H1 (cell line): ENCODE data around the gene ANKIB1. TPM values are rescaled to one million over a fixed set of nuclear protein-coding genes. Genes with fewer than 3 reads are reported as not detected.

ENCODE experiments used
- CTCF ChIA-PET: fragments of 300-600 bp; sonication (Branson Sonifier 250); formaldehyde crosslinking; loops from one replicate; lab custom pipeline; 2021; ENCODE audit not compliant: partially characterized antibody; lab: Charles Lee
- POLR2A ChIA-PET: fragments of 300-600 bp; sonication (Branson Sonifier 250); formaldehyde crosslinking; loops from one replicate; lab custom pipeline; 2021; ENCODE audit warnings: inconsistent platforms; ENCODE audit not compliant: partially characterized antibody; lab: Charles Lee
- DNase-seq, 2 experiments: peaks; one replicate each; pipeline versions ENCODE4 v3.0.0 to v3.0.0-alpha.2; 2010 to 2022; ENCODE audit warnings: low spot score in 2 of 2, low read depth in 1 of 2, mixed read lengths in 1 of 2
- FAIRE-seq: peaks from 2 replicates; lab custom pipeline; 2011; peaks lifted over from hg19 to GRCh38; lab: Jason Lieb, UNC
- H2AFZ ChIP-seq: 2 replicates; pipeline ENCODE4 v1.8.1; 2012; ENCODE audit warnings: low read length, inconsistent platforms
- H2AK5ac ChIP-seq: 2 replicates; pipeline ENCODE4 v1.6.1; 2013; ENCODE audit warnings: low read depth, low read length
- H2BK120ac ChIP-seq: replicated peaks from 2 replicates; pipeline ENCODE3; 2013; ENCODE audit warnings: low read depth, low read length, inconsistent platforms
- H2BK12ac ChIP-seq: 2 replicates; pipeline ENCODE4 v1.6.1; 2013; ENCODE audit warnings: low read depth, low read length
- H2BK15ac ChIP-seq: 2 replicates; pipeline ENCODE4 v1.6.1; 2013; ENCODE audit warnings: low read length
- H2BK20ac ChIP-seq: 2 replicates; pipeline ENCODE4 v1.6.1; 2013; ENCODE audit warnings: low read length
- H2BK5ac ChIP-seq: 2 replicates; pipeline ENCODE4 v1.6.1; 2013; ENCODE audit warnings: low read depth, low read length
- H3K14ac ChIP-seq: 2 replicates; pipeline ENCODE4 v1.6.1; 2013; ENCODE audit warnings: inconsistent platforms; ENCODE audit not compliant: insufficient read length
- H3K18ac ChIP-seq: 2 replicates; pipeline ENCODE4 v1.6.1; 2013; ENCODE audit warnings: low read length; ENCODE audit errors: extremely low read depth
- H3K23ac ChIP-seq: 2 replicates; pipeline ENCODE4 v1.6.1; 2013; ENCODE audit warnings: inconsistent platforms; ENCODE audit not compliant: insufficient read length
- H3K23me2 ChIP-seq: 2 replicates; pipeline ENCODE4 v1.6.1; 2013; ENCODE audit warnings: low read depth, low read length
- H3K27ac ChIP-seq: 2 replicates; pipeline ENCODE4 v1.6.1; 2011; ENCODE audit warnings: low read depth, low read length, inconsistent platforms
- H3K27me3 ChIP-seq, 4 experiments: replicated peaks in 1 of 4; 1 replicate in 1 of 4; 2 replicates in 3 of 4; pipeline versions ENCODE4 v1.6.1 to v1.8.1; 2011 to 2013; ENCODE audit warnings: low read length in 3 of 4, mild to moderate bottlenecking in 3 of 4, inconsistent platforms in 2 of 4, mixed read lengths in 2 of 4, moderate library complexity in 1 of 4; ENCODE audit not compliant: control insufficient read depth in 3 of 4, insufficient read depth in 3 of 4; ENCODE audit errors: extremely low read depth in 1 of 4
- H3K36me3 ChIP-seq, 4 experiments: 2 replicates each; pipeline versions ENCODE4 v1.6.1 to v1.8.1; 2011 to 2013; ENCODE audit warnings: mild to moderate bottlenecking in 4 of 4, low read length in 3 of 4, moderate library complexity in 2 of 4, control low read depth in 1 of 4, inconsistent platforms in 1 of 4; ENCODE audit not compliant: insufficient read depth in 4 of 4, control insufficient read depth in 2 of 4
- H3K4ac ChIP-seq: replicated peaks from 2 replicates; pipeline ENCODE3; 2013; ENCODE audit warnings: low read length, low read depth, mixed read lengths, inconsistent platforms; ENCODE audit not compliant: insufficient read length
- H3K4me1 ChIP-seq, 4 experiments: replicated peaks in 1 of 4; 1 replicate in 1 of 4; 2 replicates in 3 of 4; pipeline versions ENCODE4 v1.6.1 to v1.8.1; 2011 to 2013; ENCODE audit warnings: low read length in 3 of 4, inconsistent platforms in 2 of 4, mixed read lengths in 1 of 4; ENCODE audit not compliant: insufficient read depth in 4 of 4, control insufficient read depth in 3 of 4
- H3K4me2 ChIP-seq, 2 experiments: 2 replicates each; pipeline versions ENCODE4 v1.6.1 to v1.8.1; 2011 to 2013; ENCODE audit warnings: low read depth in 2 of 2, low read length in 2 of 2, control low read depth in 1 of 2, inconsistent platforms in 1 of 2, mild to moderate bottlenecking in 1 of 2; ENCODE audit not compliant: insufficient read depth in 1 of 2
- H3K4me3 ChIP-seq, 4 experiments: fragments of 200-600, 300-600 bp in 1 of 4; sonication (generic), shearing (Covaris generic), sonication (Bioruptor Twin) in 1 of 4; 2 replicates each; pipeline versions ENCODE4 v1.5.1 to v1.8.1; 2011 to 2016; ENCODE audit warnings: low read length in 4 of 4, low read depth in 3 of 4, control low read depth in 2 of 4, inconsistent platforms in 2 of 4, mild to moderate bottlenecking in 2 of 4, mixed read lengths in 1 of 4, moderate library complexity in 1 of 4; ENCODE audit not compliant: insufficient read depth in 2 of 4; ENCODE audit errors: extremely low read depth in 1 of 4
- H3K56ac ChIP-seq: replicated peaks from 2 replicates; pipeline ENCODE3; 2013; ENCODE audit warnings: low read depth, mild to moderate bottlenecking, mixed read lengths, low read length, inconsistent platforms; ENCODE audit not compliant: insufficient read length
- H3K79me1 ChIP-seq: 2 replicates; pipeline ENCODE4 v1.6.1; 2013; ENCODE audit warnings: low read depth, low read length, control low read depth
- H3K79me2 ChIP-seq, 2 experiments: 2 replicates each; pipeline versions ENCODE4 v1.6.1 to v1.8.1; 2012 to 2013; ENCODE audit warnings: low read length in 2 of 2, mild to moderate bottlenecking in 2 of 2, inconsistent platforms in 1 of 2; ENCODE audit not compliant: insufficient read depth in 2 of 2, control insufficient read depth in 1 of 2
- H3K9ac ChIP-seq, 4 experiments: replicated peaks in 1 of 4; 1 replicate in 1 of 4; 2 replicates in 3 of 4; pipeline versions ENCODE4 v1.6.1 to v1.8.1; 2011 to 2013; ENCODE audit warnings: low read depth in 3 of 4, low read length in 3 of 4, control low read depth in 2 of 4, mild to moderate bottlenecking in 2 of 4, moderate library complexity in 2 of 4, inconsistent platforms in 1 of 4; ENCODE audit errors: extremely low read depth in 1 of 4
- H3K9me3 ChIP-seq, 2 experiments: 2 replicates each; pipeline versions ENCODE4 v1.6.1 to v1.8.1; 2012 to 2013; ENCODE audit warnings: mild to moderate bottlenecking in 2 of 2, moderate library complexity in 2 of 2, control low read depth in 1 of 2, inconsistent platforms in 1 of 2, low read depth in 1 of 2, low read length in 1 of 2, mixed read lengths in 1 of 2; ENCODE audit not compliant: insufficient read depth in 2 of 2
- H4K20me1 ChIP-seq, 2 experiments: replicated peaks in 1 of 2; 2 replicates each; pipeline versions ENCODE3 to v1.8.1; 2011 to 2013; ENCODE audit warnings: inconsistent platforms in 2 of 2, low read length in 2 of 2, mild to moderate bottlenecking in 1 of 2; ENCODE audit not compliant: insufficient read depth in 2 of 2, control insufficient read depth in 1 of 2
- H4K5ac ChIP-seq: 2 replicates; pipeline ENCODE4 v1.6.1; 2013; ENCODE audit warnings: low read length, low read depth, mixed read lengths, inconsistent platforms; ENCODE audit not compliant: insufficient read length
- H4K8ac ChIP-seq: 2 replicates; pipeline ENCODE4 v1.8.0; 2013; ENCODE audit warnings: mild to moderate bottlenecking, moderate library complexity, low read length, inconsistent platforms; ENCODE audit not compliant: insufficient read depth; ENCODE audit errors: extremely low read depth
- H4K91ac ChIP-seq: replicated peaks from 2 replicates; pipeline ENCODE3; 2013; ENCODE audit warnings: low read length, mixed read lengths, inconsistent platforms; ENCODE audit not compliant: insufficient read length
- CBX5 ChIP-seq: fragments of 300-800, 300-1000 bp; sonication (generic); IDR thresholded peaks from 2 replicates; pipeline ENCODE4 v1.7.1; 2016; ENCODE audit warnings: antibody characterized with exemption, low read length, low read depth
- EZH2 ChIP-seq: fragments of 200-600 bp; sonication (generic); IDR thresholded peaks from 2 replicates; pipeline ENCODE4 v1.7.1; 2012; ENCODE audit warnings: low read depth, mild to moderate bottlenecking, moderate library complexity, low read length, inconsistent platforms; ENCODE audit not compliant: severe bottlenecking
- HDAC2 ChIP-seq, 2 experiments: fragments of 300-600 bp in 1 of 2; sonication (generic) in 1 of 2; IDR thresholded peaks; 2 replicates each; pipeline ENCODE4 v1.6.1; 2011 to 2012; ENCODE audit warnings: low read depth in 2 of 2, low read length in 2 of 2, mild to moderate bottlenecking in 2 of 2, moderate library complexity in 2 of 2, borderline replicate concordance in 1 of 2, inconsistent platforms in 1 of 2
- JUN ChIP-seq: IDR thresholded peaks from 2 replicates; pipeline ENCODE4 v1.6.1; 2011; ENCODE audit warnings: low read depth, mild to moderate bottlenecking, improper control_type of control experiment, low read length
- JUND ChIP-seq: IDR thresholded peaks from 2 replicates; pipeline ENCODE4 v1.6.1; 2011; ENCODE audit warnings: mild to moderate bottlenecking, improper control_type of control experiment, low read length
- KDM1A ChIP-seq: fragments of 200-600, 300-600 bp; sonication (generic); IDR thresholded peaks from 2 replicates; pipeline ENCODE4 v1.7.1; 2016; ENCODE audit warnings: mild to moderate bottlenecking, low read length, borderline replicate concordance
- KDM4A ChIP-seq: IDR thresholded peaks from one replicate; pipeline ENCODE4 v1.7.1; 2012; ENCODE audit warnings: low read depth, mild to moderate bottlenecking, moderate library complexity, low read length, inconsistent platforms; ENCODE audit not compliant: severe bottlenecking
- MAFK ChIP-seq: IDR thresholded peaks from 2 replicates; pipeline ENCODE4 v1.6.1; 2012; ENCODE audit warnings: low read depth, mild to moderate bottlenecking, improper control_type of control experiment, low read length
- RAD21 ChIP-seq, 2 experiments: IDR thresholded peaks in 1 of 2; conservative IDR thresholded peaks in 1 of 2; 2 replicates each; pipeline ENCODE4 v1.6.1; 2011; ENCODE audit warnings: low read depth in 2 of 2, low read length in 2 of 2, improper control_type of control experiment in 1 of 2, inconsistent platforms in 1 of 2, mild to moderate bottlenecking in 1 of 2, moderate library complexity in 1 of 2
- SIX5 ChIP-seq: IDR thresholded peaks from 2 replicates; pipeline ENCODE4 v1.6.1; 2011; ENCODE audit warnings: mild to moderate bottlenecking, low read depth, low read length
- SP4 ChIP-seq: IDR thresholded peaks from 2 replicates; pipeline ENCODE4 v1.6.1; 2012; ENCODE audit warnings: low read length, inconsistent platforms
- YY1 ChIP-seq: IDR thresholded peaks from 2 replicates; pipeline ENCODE4 v1.6.1; 2011; ENCODE audit warnings: low read depth, mild to moderate bottlenecking, low read length
- ZNF274 ChIP-seq: IDR thresholded peaks from 2 replicates; pipeline ENCODE4 v1.7.0; 2012; ENCODE audit warnings: low read length, borderline replicate concordance; ENCODE audit errors: extremely low read depth
- WGBS, 2 experiments: shearing (Covaris generic) in 1 of 2; methylation state at CpG; one replicate each; pipeline versions ENCODE4 v1.1.6 to v1.1.7; 2013 to 2015; ENCODE audit warnings: low lambda C conversion rate in 2 of 2, mixed read lengths in 2 of 2, inconsistent platforms in 1 of 2, low coverage in 1 of 2, missing lambda C conversion rate in 1 of 2; ENCODE audit not compliant: insufficient replicate concordance in 2 of 2, insufficient coverage in 1 of 2, insufficient read length in 1 of 2; ENCODE audit errors: extremely low coverage in 1 of 2, missing lambda C conversion rate in 1 of 2; 5-methylcytosine and 5-hydroxymethylcytosine counted together
- polyA plus RNA-seq, 7 experiments: library from polyadenylated mRNA; depleted of rRNA in 3 of 7; stranded (reverse) in 5 of 7; unstranded in 2 of 7; fragments of >200 nt in 5 of 7; fragments of 200-250 nt in 2 of 7; gene quantifications; 1 replicate in 5 of 7; 2 replicates in 1 of 7; 4 replicates in 1 of 7; pipeline versions ENCODE4 v1.2.1 to v1.2.3, GENCODE V29; 2011 to 2013; ENCODE audit warnings: missing spikeins in 2 of 7, mixed read lengths in 2 of 7
- total RNA-seq: library from RNA; stranded (reverse); fragmentation: NEBNext Ultra II Directional; extraction: Animal tissue kit (Norgen Biotek cat#: 25700); gene quantifications from 2 replicates; pipeline ENCODE4 v1.2.1, GENCODE V29; 2021
- TF ChIP-seq, protein P1 (sequence below): IDR thresholded peaks from 2 replicates; pipeline ENCODE4 v1.6.1; 2011; ENCODE audit warnings: low read depth, mild to moderate bottlenecking, low read length; ENCODE audit not compliant: insufficient read depth

ANKIB1 gene
- total and polyA plus RNA-seq, 2 of the 8 experiments (the other 6 are each of a cell fraction or from before 2014, with no cell fraction given): 19.2 to 43.0 TPM

DNA sequence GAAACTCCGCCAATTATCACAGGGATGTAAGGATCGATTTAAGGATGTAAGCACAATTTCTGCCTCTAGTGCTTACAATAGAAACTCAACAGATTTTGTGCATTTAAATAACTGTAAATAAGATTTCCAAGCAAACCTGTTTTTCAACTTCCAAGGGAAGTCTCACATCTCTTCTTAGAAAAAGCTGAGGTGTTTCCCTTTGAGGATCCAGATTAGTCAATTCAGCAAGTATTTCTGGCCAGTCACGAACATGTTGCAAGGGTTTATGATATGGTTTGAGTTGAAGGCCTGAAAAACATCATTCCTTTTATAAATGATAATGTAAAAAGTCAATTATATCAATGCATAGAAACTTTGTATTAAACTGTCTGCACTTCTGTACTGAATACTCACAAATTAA lies 24.0 kb upstream of the ANKIB1 start:
- Histone ChIP-seq H3K79me1 (no peaks in the 10 kb centered on the region), H2BK5ac (no peak overlapping the region), H4K20me1 (no peaks in the 10 kb centered on the region), H3K23ac (no peak overlapping the region), H3K14ac (no peak overlapping the region), H3K9me3 (no peaks in the 10 kb centered on the region), H3K18ac (no peak overlapping the region), H3K4me2 (no peak overlapping the region), H2AFZ (no peak overlapping the region), H3K79me2 (no peaks in the 10 kb centered on the region), H3K4me3 (no peak overlapping the region), H3K27ac (no peak overlapping the region), H3K4ac (no peak overlapping the region), H2AK5ac (no peak overlapping the region), H3K56ac (no peak overlapping the region), H3K9ac (no peak overlapping the region), H2BK15ac (no peak overlapping the region), H4K5ac (no peak overlapping the region), H3K23me2 (no peaks in the 10 kb centered on the region), H2BK12ac (no peak overlapping the region), H3K4me1 (no peaks in the 10 kb centered on the region), H3K36me3 (peaks cover 6 to 72% (median 24%) of the 10 kb centered on the region in 4 experiments), H2BK120ac (no peak overlapping the region), H4K91ac (no peak overlapping the region), H3K27me3 (no peaks in the 10 kb centered on the region), H4K8ac (no peak overlapping the region), H2BK20ac (no peak overlapping the region)
- FAIRE-seq (no peak), DNase-seq (no peak)
- ChIA-PET CTCF (interaction anchor here (0.6 kb wide), 1 partner anchor 15 kb away, joined by 4 read pairs; no protein-coding TSS in a partner anchor), POLR2A (interaction anchor here (0.6 kb wide), 1 partner anchor 42 kb away, joined by 3 read pairs; no protein-coding TSS in a partner anchor)
- WGBS, 2 experiments: 94% methylated on average over 3 of the region's 3 CpGs; no CpG with 5 or more reads in 1 of the 2 experiments
- TF ChIP-seq YY1 (no peak), KDM1A (no peak), RAD21 (IDR thresholded peaks at IDR 0.05 in 1 of 2, conservative IDR thresholded peaks at IDR 0.05 in 1 of 2; ENCODE audit: low read depth in 2 of 2, low read length in 2 of 2) (no peak), SIX5 (no peak), KDM4A (no peak), ZNF274 (no peak), JUN (no peak), CBX5 (no peak), SP4 (no peak), MAFK (no peak), JUND (no peak), EZH2 (no peak), HDAC2 (IDR thresholded peaks at IDR 0.05; ENCODE audit: borderline replicate concordance in 1 of 2, low read depth in 2 of 2, low read length in 2 of 2) (no peak)
- TF ChIP-seq, protein P1, sequence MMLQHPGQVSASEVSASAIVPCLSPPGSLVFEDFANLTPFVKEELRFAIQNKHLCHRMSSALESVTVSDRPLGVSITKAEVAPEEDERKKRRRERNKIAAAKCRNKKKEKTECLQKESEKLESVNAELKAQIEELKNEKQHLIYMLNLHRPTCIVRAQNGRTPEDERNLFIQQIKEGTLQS: no peak
